ENCODE measurements around the gene AP3D1.
"Not testable (repeated sequence)": the region's sequence is repeated elsewhere in the genome, so short reads cannot be mapped to it uniquely, and the experiment has no call there.

Gene AP3D1

GRCh38 chr19:2097203-2097885, 54.0 kb downstream of the AP3D1 start:
- Histone ChIP-seq H3K36me3 (ENCODE audit: insufficient read depth, low read depth, low read length) (peaks cover 27% of the 10 kb centered on the region), H3K4me1 (ENCODE audit: insufficient read depth, low read length) (no peaks in the 10 kb centered on the region), H3K27ac (ENCODE audit: low read length) (no peak overlapping the region), H3K9me3 (ENCODE audit: insufficient read depth, low read depth, low read length) (no peaks in the 10 kb centered on the region), H3K27me3 (ENCODE audit: insufficient read depth, low read length) (no peaks in the 10 kb centered on the region), H3K9ac (ENCODE audit: low read depth, low read length) (peak overlapping the region; percentile 8; the same call in 1 of the 2 replicates), H3K4me3 (ENCODE audit: low read length) (peak overlapping the region; percentile 66)

- Histone ChIP-seq H3K9me3 (ENCODE audit: insufficient read depth, low read depth, low read length) (no peaks in the 10 kb centered on the region), H3K27me3 (ENCODE audit: insufficient read depth, low read length) (no peaks in the 10 kb centered on the region), H3K36me3 (ENCODE audit: insufficient read depth, low read depth, low read length) (peaks cover 21% of the 10 kb centered on the region), H3K4me3 (ENCODE audit: low read length) (peak within 1 kb of the TSS; percentile 66), H3K27ac (ENCODE audit: low read length) (no peak within 1 kb of the TSS), H3K9ac (ENCODE audit: low read depth, low read length) (peak within 1 kb of the TSS; percentile 48; the same call in 1 of the 2 replicates), H3K4me1 (ENCODE audit: insufficient read depth, low read length) (no peaks in the 10 kb centered on the region)
Measured at GRCh38 chr19:2096480-2097202, 54.7 kb downstream of the AP3D1 start, which contains the start of gene IZUMO4. Gene IZUMO4 (plus strand): TSS chr19:2096915. CDS start chr19:2096946, 31 bp downstream.

DNA sequence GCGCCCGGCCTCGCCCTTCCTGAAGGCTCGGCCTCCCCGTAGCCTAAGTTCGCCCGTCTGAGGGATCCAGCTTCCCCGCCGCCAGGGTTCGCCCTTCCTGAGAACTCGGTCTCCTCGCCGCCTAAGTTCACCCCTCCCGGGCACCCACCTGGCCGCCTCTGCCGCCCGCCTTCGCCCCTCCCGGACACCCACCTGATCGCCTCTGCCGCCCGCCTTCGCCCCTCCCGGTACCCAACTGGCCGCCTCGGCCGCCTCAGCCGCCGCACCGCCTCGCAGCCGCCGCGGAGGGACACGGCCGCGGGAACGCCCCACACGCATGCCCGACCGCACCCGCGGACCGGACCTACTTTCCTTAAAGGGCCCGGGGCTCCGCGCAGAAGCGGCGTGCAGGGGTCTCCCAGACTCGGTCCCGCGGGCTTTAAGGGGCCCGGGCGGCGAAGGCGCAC, 55.3 kb downstream of the AP3D1 start, which contains the start of gene MOB3A:
Gene MOB3A, minus strand, starts transcription at position 293 of the 446 bp plus-strand sequence. CDS start 17,766 bp downstream, outside the sequence.
- H3K27me3 ChIP-seq (ENCODE audit: insufficient read depth, low read length) = no peaks in the 10 kb centered on the region
- H3K36me3 ChIP-seq (ENCODE audit: insufficient read depth, low read depth, low read length) = peaks cover 16% of the 10 kb centered on the region
- H3K4me3 ChIP-seq (ENCODE audit: low read length) = peak within 1 kb of the TSS; percentile 66
- H3K4me1 ChIP-seq (ENCODE audit: insufficient read depth, low read length) = no peaks in the 10 kb centered on the region
- H3K27ac ChIP-seq (ENCODE audit: low read length) = no peak within 1 kb of the TSS
- H3K9me3 ChIP-seq (ENCODE audit: insufficient read depth, low read depth, low read length) = no peaks in the 10 kb centered on the region
- H3K9ac ChIP-seq (ENCODE audit: low read depth, low read length) = peak within 1 kb of the TSS; percentile 48; the same call in 1 of the 2 replicates

DNA sequence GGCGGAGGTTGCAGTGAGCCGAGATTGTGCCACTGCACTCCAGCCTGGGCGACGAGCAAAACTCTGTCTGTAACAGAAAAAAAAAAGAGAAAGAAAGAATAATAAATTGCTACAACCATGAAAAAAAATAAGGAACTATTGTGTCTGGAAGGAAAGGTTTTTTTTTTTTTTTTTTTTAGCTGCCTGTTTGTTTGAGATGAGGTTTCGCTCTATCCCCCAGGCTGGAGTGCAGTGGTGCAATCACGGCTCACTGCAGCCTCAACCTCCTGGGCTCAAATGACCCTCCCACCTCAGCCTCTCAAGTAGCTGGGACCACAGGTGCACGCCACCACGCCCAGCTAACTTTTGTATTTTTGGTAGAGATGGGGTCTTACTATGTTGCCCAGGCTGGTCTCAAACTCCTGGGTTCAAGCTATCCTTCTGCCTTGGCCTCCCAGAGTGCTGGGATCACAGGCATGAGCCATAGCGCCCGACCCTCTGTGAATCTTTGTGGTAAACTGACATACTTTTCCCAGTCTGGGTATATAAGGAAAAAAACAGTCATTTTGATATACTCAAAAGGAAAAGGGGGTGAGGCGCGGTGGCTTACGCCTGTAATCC, 59.3 kb downstream of the AP3D1 start:
- H3K4me3 ChIP-seq (ENCODE audit: low read length); H3K36me3 ChIP-seq (ENCODE audit: insufficient read depth, low read depth, low read length); H3K27me3 ChIP-seq (ENCODE audit: insufficient read depth, low read length); H3K9ac ChIP-seq (ENCODE audit: low read depth, low read length); H3K27ac ChIP-seq (ENCODE audit: low read length); H3K9me3 ChIP-seq (ENCODE audit: insufficient read depth, low read depth, low read length); H3K4me1 ChIP-seq (ENCODE audit: insufficient read depth, low read length): not testable (repeated sequence)

DNA sequence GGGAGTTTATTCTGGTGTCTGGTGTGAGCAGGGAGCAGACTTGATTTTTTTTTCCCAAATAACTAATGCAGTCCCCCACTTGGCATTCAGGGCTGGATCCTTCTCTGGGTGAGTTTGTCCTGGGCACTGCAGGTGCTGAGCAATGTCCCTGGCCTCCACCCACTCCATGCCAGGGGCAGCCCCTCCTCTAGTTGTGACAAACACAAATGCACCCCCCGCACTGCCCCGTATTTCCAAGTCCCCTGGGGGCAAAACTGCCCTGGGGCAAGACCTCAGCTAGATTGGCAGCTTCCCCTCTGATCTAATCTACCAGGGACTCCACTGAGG, 61.7 kb downstream of the AP3D1 start:
- Histone ChIP-seq H3K36me3 (ENCODE audit: insufficient read depth, low read depth, low read length) (no peaks in the 10 kb centered on the region), H3K4me1 (ENCODE audit: insufficient read depth, low read length) (peaks cover 4% of the 10 kb centered on the region; the same call in 1 of the 2 replicates), H3K4me3 (ENCODE audit: low read length) (no peak overlapping the region), H3K27ac (ENCODE audit: low read length) (no peak overlapping the region), H3K9ac (ENCODE audit: low read depth, low read length) (no peak overlapping the region; the same call in 1 of the 2 replicates), H3K27me3 (ENCODE audit: insufficient read depth, low read length) (no peaks in the 10 kb centered on the region), H3K9me3 (ENCODE audit: insufficient read depth, low read depth, low read length) (no peaks in the 10 kb centered on the region)

- Histone ChIP-seq H3K27me3 (ENCODE audit: insufficient read depth, low read length) (no peaks in the 10 kb centered on the region), H3K27ac (ENCODE audit: low read length) (no peak overlapping the region), H3K4me1 (ENCODE audit: insufficient read depth, low read length) (peaks cover 4% of the 10 kb centered on the region; the same call in 1 of the 2 replicates), H3K4me3 (ENCODE audit: low read length) (no peak overlapping the region), H3K9ac (ENCODE audit: low read depth, low read length) (no peak overlapping the region), H3K9me3 (ENCODE audit: insufficient read depth, low read depth, low read length) (no peaks in the 10 kb centered on the region), H3K36me3 (ENCODE audit: insufficient read depth, low read depth, low read length) (no peaks in the 10 kb centered on the region)
Measured at GRCh38 chr19:2089001-2089711, 62.2 kb downstream of the AP3D1 start.

DNA sequence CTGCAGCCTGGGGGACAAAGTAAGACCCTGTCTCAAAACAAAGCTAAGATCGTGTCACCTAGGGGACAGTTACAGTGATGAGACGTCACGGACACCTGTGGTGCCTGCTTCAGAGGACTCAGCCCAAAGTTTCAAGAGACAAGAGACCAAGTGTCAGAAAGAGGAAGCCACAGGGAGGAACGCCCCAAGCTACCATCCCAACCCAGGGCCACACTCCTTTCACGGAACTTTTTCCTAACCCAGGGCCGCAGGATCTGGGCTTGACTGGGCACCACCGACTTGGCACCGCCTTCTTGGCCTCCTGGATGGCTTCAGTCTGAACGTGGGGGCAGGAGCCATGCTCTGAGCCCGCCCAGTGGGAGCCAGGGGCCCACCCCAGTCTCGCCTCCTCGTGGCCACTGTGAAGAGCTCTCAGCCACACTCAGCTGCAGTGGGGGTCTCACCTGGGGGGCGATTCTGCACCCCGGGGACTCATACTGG, 63.7 kb downstream of the AP3D1 start:
- no peaks in the 10 kb centered on the region for H3K36me3 ChIP-seq (ENCODE audit: insufficient read depth, low read depth, low read length)
- H3K27me3 ChIP-seq (ENCODE audit: insufficient read depth, low read length) = no peaks in the 10 kb centered on the region
- no peak overlapping the region for H3K27ac ChIP-seq (ENCODE audit: low read length)
- H3K9ac ChIP-seq (ENCODE audit: low read depth, low read length) = no peak overlapping the region
- no peaks in the 10 kb centered on the region for H3K9me3 ChIP-seq (ENCODE audit: insufficient read depth, low read depth, low read length)
- no peak overlapping the region for H3K4me3 ChIP-seq (ENCODE audit: low read length)
- H3K4me1 ChIP-seq (ENCODE audit: insufficient read depth, low read length) = peaks cover 4% of the 10 kb centered on the region; the same call in 1 of the 2 replicates

DNA sequence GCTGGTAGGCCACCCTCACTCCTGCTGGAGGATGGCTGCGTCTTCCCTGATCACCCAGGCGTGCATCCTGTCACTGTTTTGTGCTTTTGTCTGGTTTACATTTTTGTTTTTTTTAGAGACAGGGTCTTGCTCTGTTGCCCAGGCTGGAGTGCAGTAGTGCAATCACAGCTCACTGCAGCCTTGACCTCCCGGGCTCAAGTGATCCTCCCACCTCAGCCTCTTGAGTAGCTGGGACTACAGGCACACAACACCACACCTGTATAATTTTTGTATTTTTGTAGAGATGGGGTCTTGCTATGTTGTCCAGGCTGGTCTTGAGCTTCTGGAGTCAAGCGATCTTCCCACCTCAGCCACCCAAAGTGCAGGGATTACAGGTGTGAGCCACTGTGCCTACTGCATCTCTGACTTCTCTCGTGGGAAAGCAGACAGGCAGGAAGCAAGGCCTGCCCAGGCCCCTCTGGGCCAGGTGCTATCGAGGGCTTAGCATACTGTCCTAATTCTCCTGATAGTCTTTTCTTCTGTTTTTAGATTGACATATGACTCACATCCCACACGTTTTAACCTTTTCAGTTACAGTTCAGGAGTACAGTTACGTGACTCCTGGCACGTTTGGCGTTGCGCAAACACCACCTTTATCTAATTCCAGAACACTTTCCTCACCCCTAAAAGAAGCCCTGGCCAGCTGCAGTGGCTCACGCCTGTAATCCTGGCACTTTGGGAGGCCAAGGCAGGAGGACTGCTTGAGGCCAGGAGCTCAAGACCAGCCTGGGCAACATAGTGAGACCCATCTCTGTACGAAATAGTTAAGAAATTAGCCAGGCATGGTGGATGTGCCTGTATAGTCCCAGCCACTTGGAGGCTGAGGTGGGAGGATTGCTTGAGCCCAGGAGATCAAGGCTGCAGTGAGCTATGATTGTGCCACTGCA, 64.4 kb downstream of the AP3D1 start:
- not testable (repeated sequence) for H3K27ac ChIP-seq (ENCODE audit: low read length); H3K27me3 ChIP-seq (ENCODE audit: insufficient read depth, low read length); H3K9me3 ChIP-seq (ENCODE audit: insufficient read depth, low read depth, low read length); H3K36me3 ChIP-seq (ENCODE audit: insufficient read depth, low read depth, low read length); H3K4me3 ChIP-seq (ENCODE audit: low read length); H3K9ac ChIP-seq (ENCODE audit: low read depth, low read length); H3K4me1 ChIP-seq (ENCODE audit: insufficient read depth, low read length)

- Histone ChIP-seq H3K36me3 (ENCODE audit: insufficient read depth, low read depth, low read length) (no peaks in the 10 kb centered on the region), H3K4me1 (ENCODE audit: insufficient read depth, low read length) (peaks cover 4% of the 10 kb centered on the region; the same call in 1 of the 2 replicates), H3K9ac (ENCODE audit: low read depth, low read length) (no peak overlapping the region), H3K27ac (ENCODE audit: low read length) (no peak overlapping the region), H3K27me3 (ENCODE audit: insufficient read depth, low read length) (no peaks in the 10 kb centered on the region), H3K4me3 (ENCODE audit: low read length) (no peak overlapping the region), H3K9me3 (ENCODE audit: insufficient read depth, low read depth, low read length) (no peaks in the 10 kb centered on the region)
Measured at GRCh38 chr19:2084993-2085720, 66.2 kb downstream of the AP3D1 start.

DNA sequence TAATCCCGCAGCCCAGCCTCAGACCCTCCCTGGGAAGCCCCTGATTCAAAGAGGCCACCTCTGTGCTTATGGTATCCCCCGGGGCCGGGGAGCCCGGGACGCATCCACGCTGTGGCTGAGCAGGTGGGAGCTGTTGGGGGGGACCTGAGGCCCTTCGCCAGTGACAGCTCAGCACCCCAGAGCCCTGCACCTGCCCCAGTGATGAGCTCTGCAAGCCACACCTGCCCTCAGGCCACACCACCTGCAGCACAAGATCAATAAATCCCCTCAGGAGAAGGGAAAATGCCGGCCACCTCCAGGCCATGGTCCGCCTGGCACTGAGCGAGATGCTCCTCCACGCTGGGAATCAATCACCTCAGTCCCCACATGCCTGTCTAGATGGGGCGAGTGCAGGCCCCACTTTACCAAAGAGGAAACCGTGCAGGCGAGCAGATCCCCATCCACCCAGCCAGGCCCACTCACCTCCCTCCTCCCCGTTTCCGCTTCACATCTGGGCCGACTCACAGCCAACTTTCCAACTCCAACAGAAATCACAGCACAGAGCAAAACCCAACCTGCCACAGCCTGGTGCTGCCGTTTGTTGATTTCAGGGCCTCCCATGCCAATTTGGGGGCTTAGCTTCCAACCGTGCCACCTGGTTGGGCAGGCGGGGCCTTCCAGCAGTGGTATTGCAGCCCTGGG, 68.1 kb downstream of the AP3D1 start:
- no peak overlapping the region for H3K9ac ChIP-seq (ENCODE audit: low read depth, low read length)
- H3K27me3 ChIP-seq (ENCODE audit: insufficient read depth, low read length) = no peaks in the 10 kb centered on the region
- H3K4me3 ChIP-seq (ENCODE audit: low read length) = no peak overlapping the region
- H3K9me3 ChIP-seq (ENCODE audit: insufficient read depth, low read depth, low read length) = no peaks in the 10 kb centered on the region
- H3K4me1 ChIP-seq (ENCODE audit: insufficient read depth, low read length) = no peaks in the 10 kb centered on the region
- H3K36me3 ChIP-seq (ENCODE audit: insufficient read depth, low read depth, low read length) = no peaks in the 10 kb centered on the region
- H3K27ac ChIP-seq (ENCODE audit: low read length) = no peak overlapping the region
